SW 1271 (cell line): ENCODE results near the gene SMAP2.
"Not testable (repeated sequence)": the region's sequence is repeated elsewhere in the genome, so short reads cannot be mapped to it uniquely, and the experiment has no call there.

Experiments used
- DNase-seq, 2 experiments: peaks; one replicate each; lab custom pipeline; 2025; lab: John Stamatoyannopoulos, UW

Gene SMAP2

GRCh38 chr1:40372658-40373322 lies 737 bp upstream of the SMAP2 start:
- no peak for DNase-seq

- no peak for DNase-seq
Measured at GRCh38 chr1:40377512-40377911, 4.0 kb downstream of the SMAP2 start.

- no peak for DNase-seq
Measured at GRCh38 chr1:40379785-40380452, 6.4 kb downstream of the SMAP2 start.

GRCh38 chr1:40380817-40381216 lies 7.3 kb downstream of the SMAP2 start:
- no peak for DNase-seq

- no peak for DNase-seq
Measured at GRCh38 chr1:40381268-40382107, 8.0 kb downstream of the SMAP2 start.

GRCh38 chr1:40382108-40382460 lies 8.6 kb downstream of the SMAP2 start:
- DNase-seq = no peak

- no peak for DNase-seq
Measured at GRCh38 chr1:40382601-40383000, 9.1 kb downstream of the SMAP2 start.

- no peak for DNase-seq
Measured at GRCh38 chr1:40383095-40383487, 9.6 kb downstream of the SMAP2 start.

- DNase-seq = no peak
Measured at GRCh38 chr1:40383488-40384412, 10.2 kb downstream of the SMAP2 start.

GRCh38 chr1:40384413-40384762 lies 10.9 kb downstream of the SMAP2 start:
- no peak for DNase-seq

GRCh38 chr1:40384887-40385286 lies 11.4 kb downstream of the SMAP2 start:
- no peak for DNase-seq

GRCh38 chr1:40385437-40386358 lies 12.2 kb downstream of the SMAP2 start:
- DNase-seq = no peak

- DNase-seq = no peak
Measured at GRCh38 chr1:40386359-40386723, 12.8 kb downstream of the SMAP2 start.

- no peak for DNase-seq
Measured at GRCh38 chr1:40386796-40387195, 13.3 kb downstream of the SMAP2 start.

- DNase-seq = not testable (repeated sequence)
Measured at GRCh38 chr1:40387381-40388306, 14.1 kb downstream of the SMAP2 start.

- not testable (repeated sequence) for DNase-seq
Measured at GRCh38 chr1:40388456-40389321, 15.2 kb downstream of the SMAP2 start.

GRCh38 chr1:40389322-40389803 lies 15.8 kb downstream of the SMAP2 start:
- DNase-seq = no peak

- DNase-seq = no peak
Measured at GRCh38 chr1:40389871-40390560, 16.5 kb downstream of the SMAP2 start.
